Endothelial cell of umbilical vein (primary cell): Measurements from ENCODE around the gene TIPARP. TPM values are rescaled to one million over a fixed set of nuclear protein-coding genes. Genes with fewer than 3 reads are reported as not detected.

Experiments used
- BruUV-seq: library from RNA; stranded (reverse); fragments of 400-500 nt; replicated peaks from 2 replicates; lab custom pipeline; 2021; lab: Mats Ljungman, UMichigan
- CTCF ChIA-PET: fragments of 300-600, 350-600 bp; sonication (Branson Sonifier 250); formaldehyde crosslinking; loops from one replicate; lab custom pipeline; 2021; ENCODE audit warnings: antibody characterized with exemption, inconsistent platforms; lab: Charles Lee
- POLR2A ChIA-PET: fragments of 300-600, 350-600 bp; sonication (Branson Sonifier 250); formaldehyde crosslinking; loops from one replicate; lab custom pipeline; 2021; ENCODE audit warnings: antibody characterized with exemption, inconsistent platforms; lab: Charles Lee
- DNase-seq: peaks from one replicate; pipeline ENCODE4 v3.0.0-alpha.2; 2011; ENCODE audit warnings: low read depth, low spot score
- FAIRE-seq: peaks from 2 replicates; lab custom pipeline; 2011; peaks lifted over from hg19 to GRCh38; lab: Jason Lieb, UNC
- H2AFZ ChIP-seq: 2 replicates; pipeline ENCODE4 v1.6.0; 2012; ENCODE audit warnings: low read depth, low read length, control low read depth, inconsistent platforms
- H3K27ac ChIP-seq: 2 replicates; pipeline ENCODE4 v1.5.1; 2011; ENCODE audit warnings: low read depth, mild to moderate bottlenecking, control low read depth, low read length, moderate library complexity; ENCODE audit not compliant: insufficient read depth
- H3K27me3 ChIP-seq, 2 experiments: 2 replicates each; pipeline versions ENCODE4 v1.6.0 to v1.6.1; 2011; ENCODE audit warnings: low read length in 2 of 2, mixed read lengths in 1 of 2; ENCODE audit not compliant: control insufficient read depth in 2 of 2, insufficient read depth in 2 of 2
- H3K36me3 ChIP-seq, 2 experiments: 2 replicates in 1 of 2; 3 replicates in 1 of 2; pipeline ENCODE4 v1.5.1; 2011; ENCODE audit warnings: low read length in 2 of 2, mild to moderate bottlenecking in 1 of 2, moderate library complexity in 1 of 2; ENCODE audit not compliant: control insufficient read depth in 2 of 2, insufficient read depth in 2 of 2; ENCODE audit errors: extremely low read depth in 1 of 2
- H3K4me1 ChIP-seq: 3 replicates; pipeline ENCODE4 v1.5.1; 2011; ENCODE audit warnings: mild to moderate bottlenecking, low read length; ENCODE audit not compliant: control insufficient read depth, insufficient read depth; ENCODE audit errors: extremely low read depth
- H3K4me2 ChIP-seq: 2 replicates; pipeline ENCODE4 v1.6.1; 2011; ENCODE audit warnings: low read length, control low read depth, mixed read lengths; ENCODE audit not compliant: insufficient read depth
- H3K4me3 ChIP-seq, 3 experiments: fragments of 200-600 bp in 1 of 3; sonication (generic), shearing (Covaris generic) in 1 of 3; replicated peaks in 1 of 3; 2 replicates each; pipeline ENCODE4 v1.5.1; 2011 to 2016; ENCODE audit warnings: control low read depth in 3 of 3, low read length in 3 of 3, mild to moderate bottlenecking in 2 of 3, inconsistent platforms in 1 of 3, low read depth in 1 of 3, moderate library complexity in 1 of 3; ENCODE audit not compliant: insufficient read depth in 1 of 3
- H3K79me2 ChIP-seq: 2 replicates; pipeline ENCODE4 v1.6.0; 2012; ENCODE audit warnings: low read length, inconsistent platforms; ENCODE audit not compliant: control insufficient read depth, insufficient read depth
- H3K9ac ChIP-seq: replicated peaks from 2 replicates; pipeline ENCODE3; 2011; ENCODE audit warnings: low read length, control low read depth; ENCODE audit not compliant: insufficient read depth; ENCODE audit errors: extremely low read depth
- H3K9me1 ChIP-seq: replicated peaks from 3 replicates; pipeline ENCODE4 v1.6.0; 2011; ENCODE audit warnings: mild to moderate bottlenecking, low read length; ENCODE audit not compliant: control insufficient read depth, insufficient read depth; ENCODE audit errors: extremely low read depth
- H3K9me3 ChIP-seq: replicated peaks from 2 replicates; pipeline ENCODE4 v1.5.1; 2012; ENCODE audit warnings: low read length, inconsistent platforms; ENCODE audit not compliant: control insufficient read depth, insufficient read depth
- H4K20me1 ChIP-seq: replicated peaks from 2 replicates; pipeline ENCODE3; 2011; ENCODE audit warnings: mild to moderate bottlenecking, low read length; ENCODE audit not compliant: control insufficient read depth, insufficient read depth; ENCODE audit errors: extremely low read depth
- CTCF ChIP-seq, 2 donors: IDR thresholded peaks; 1 replicate in 1 of 2; 2 replicates in 1 of 2; pipeline ENCODE4 v1.5.1; 2011; ENCODE audit warnings: low read length in 2 of 2, mild to moderate bottlenecking in 2 of 2, moderate library complexity in 2 of 2, control low read depth in 1 of 2, inconsistent platforms in 1 of 2, low read depth in 1 of 2; ENCODE audit not compliant: insufficient read depth in 1 of 2; ENCODE audit errors: extremely low read depth in 1 of 2
- EZH2 ChIP-seq: IDR thresholded peaks from 2 replicates; pipeline ENCODE4 v1.6.1; 2012; ENCODE audit warnings: borderline replicate concordance, low read depth, mild to moderate bottlenecking, moderate library complexity, low read length, inconsistent platforms; ENCODE audit not compliant: severe bottlenecking
- FOS ChIP-seq: IDR thresholded peaks from 2 replicates; pipeline ENCODE4 v1.6.1; 2011; ENCODE audit warnings: mild to moderate bottlenecking, low read length, moderate library complexity, borderline replicate concordance; ENCODE audit not compliant: insufficient read depth
- GATA2 ChIP-seq: IDR thresholded peaks from 2 replicates; pipeline ENCODE4 v1.7.0; 2011; ENCODE audit warnings: low read depth, mild to moderate bottlenecking, moderate library complexity, mixed read lengths, low read length; ENCODE audit not compliant: insufficient read length, insufficient read depth
- JUN ChIP-seq: IDR thresholded peaks from 2 replicates; pipeline ENCODE4 v1.6.1; 2011; ENCODE audit warnings: borderline replicate concordance, low read depth; ENCODE audit not compliant: insufficient read length, insufficient read depth
- MYC ChIP-seq: IDR thresholded peaks from one replicate; pipeline ENCODE4 v1.6.1; 2011; ENCODE audit warnings: mild to moderate bottlenecking, low read depth, low read length
- POLR2A ChIP-seq: IDR thresholded peaks from 2 replicates; pipeline ENCODE4 v1.6.1; 2012; ENCODE audit warnings: low read depth, mild to moderate bottlenecking, control low read depth, low read length
- POLR2AphosphoS5 ChIP-seq: IDR thresholded peaks from 2 replicates; pipeline ENCODE4 v1.6.1; 2012; ENCODE audit warnings: low read depth, mild to moderate bottlenecking, control low read depth, low read length, moderate library complexity; ENCODE audit not compliant: insufficient read depth
- dilution Hi-C: fragments of 300-500 bp; cut with MboI; formaldehyde crosslinking; loops from one replicate; pipeline ENCODE4 v1.15.0; 2019; ENCODE audit warnings: low sequenced_read_pairs; ENCODE audit not compliant: extremely low pct_ligation_motif_present
- intact Hi-C: fragments of 100-400 bp; cut with micrococcal nuclease; formaldehyde crosslinking; loops from one replicate; pipeline ENCODE4 v1.10.0; 2022
- polyA plus RNA-seq, 4 experiments: library from polyadenylated mRNA; depleted of rRNA in 3 of 4; stranded (reverse) in 3 of 4; unstranded in 1 of 4; fragments of >200 nt; gene quantifications; 2 replicates each; pipeline versions ENCODE4 v1.2.1 to v1.2.3, GENCODE V29; 2011 to 2012; ENCODE audit warnings: missing spikeins in 1 of 4
- total RNA-seq: library from RNA; stranded (reverse); gene quantifications from 2 replicates; pipeline ENCODE4 v1.2.3, GENCODE V29; 2021
- TF ChIP-seq, protein P1 (sequence below): IDR thresholded peaks from 2 replicates; pipeline ENCODE4 v1.6.1; 2011; ENCODE audit not compliant: insufficient read depth, insufficient read length

TIPARP gene
- total and polyA plus RNA-seq, 2 donors (not counting 3 experiments of a cell fraction or from before 2014, with no cell fraction given) = 9.1 to 21.2 TPM

- no peak overlapping the region for H2AFZ ChIP-seq
- peaks cover 0 to 2% of the 10 kb centered on the region in 2 experiments for H3K27me3 ChIP-seq
- no TSS peak for BruUV-seq
- H3K9me3 ChIP-seq = no peaks in the 10 kb centered on the region
- no peaks in the 10 kb centered on the region for H3K36me3 ChIP-seq
- no peak for FAIRE-seq
- dilution Hi-C loops = no loop called here
- ChIA-PET CTCF (no interaction called here), POLR2A (no interaction called here)
- intact Hi-C loops = no loop called here
- no peaks in the 10 kb centered on the region for H3K79me2 ChIP-seq
- H3K9ac ChIP-seq = no peak overlapping the region
- H3K9me1 ChIP-seq = no peaks in the 10 kb centered on the region
- no peaks in the 10 kb centered on the region for H3K4me1 ChIP-seq
- H4K20me1 ChIP-seq = no peaks in the 10 kb centered on the region
- TF ChIP-seq POLR2A = no peak
- TF ChIP-seq CTCF (IDR thresholded peaks at IDR 0.05; ENCODE audit: extremely low read depth in 1 of 2, insufficient read depth in 1 of 2, low read depth in 1 of 2, low read length in 2 of 2) = no peak
- no peak for TF ChIP-seq JUN
- TF ChIP-seq MYC = no peak
- no peak for TF ChIP-seq POLR2AphosphoS5
- no peak for TF ChIP-seq EZH2
- no peak for TF ChIP-seq GATA2
- no peak for TF ChIP-seq FOS
- TF ChIP-seq, protein P1, sequence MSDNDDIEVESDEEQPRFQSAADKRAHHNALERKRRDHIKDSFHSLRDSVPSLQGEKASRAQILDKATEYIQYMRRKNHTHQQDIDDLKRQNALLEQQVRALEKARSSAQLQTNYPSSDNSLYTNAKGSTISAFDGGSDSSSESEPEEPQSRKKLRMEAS = no peak
- H3K27ac ChIP-seq = no peak overlapping the region
- no peak overlapping the region for H3K4me2 ChIP-seq
- H3K4me3 ChIP-seq = no peak overlapping the region
- DNase-seq = no peak
These were observed 39.4 kb upstream of the TIPARP start for GRCh38 chr3:156635034-156635433.
